HS-27A (cell line): Measurements from ENCODE around the gene ARL6IP6.
"Not testable (repeated sequence)": the region's sequence is repeated elsewhere in the genome, so short reads cannot be mapped to it uniquely, and the experiment has no call there.

ENCODE experiments used
- DNase-seq: peaks from one replicate; pipeline ENCODE4 v3.0.0-alpha.2; 2012; ENCODE audit warnings: low read depth, missing footprints

ARL6IP6 gene

DNA sequence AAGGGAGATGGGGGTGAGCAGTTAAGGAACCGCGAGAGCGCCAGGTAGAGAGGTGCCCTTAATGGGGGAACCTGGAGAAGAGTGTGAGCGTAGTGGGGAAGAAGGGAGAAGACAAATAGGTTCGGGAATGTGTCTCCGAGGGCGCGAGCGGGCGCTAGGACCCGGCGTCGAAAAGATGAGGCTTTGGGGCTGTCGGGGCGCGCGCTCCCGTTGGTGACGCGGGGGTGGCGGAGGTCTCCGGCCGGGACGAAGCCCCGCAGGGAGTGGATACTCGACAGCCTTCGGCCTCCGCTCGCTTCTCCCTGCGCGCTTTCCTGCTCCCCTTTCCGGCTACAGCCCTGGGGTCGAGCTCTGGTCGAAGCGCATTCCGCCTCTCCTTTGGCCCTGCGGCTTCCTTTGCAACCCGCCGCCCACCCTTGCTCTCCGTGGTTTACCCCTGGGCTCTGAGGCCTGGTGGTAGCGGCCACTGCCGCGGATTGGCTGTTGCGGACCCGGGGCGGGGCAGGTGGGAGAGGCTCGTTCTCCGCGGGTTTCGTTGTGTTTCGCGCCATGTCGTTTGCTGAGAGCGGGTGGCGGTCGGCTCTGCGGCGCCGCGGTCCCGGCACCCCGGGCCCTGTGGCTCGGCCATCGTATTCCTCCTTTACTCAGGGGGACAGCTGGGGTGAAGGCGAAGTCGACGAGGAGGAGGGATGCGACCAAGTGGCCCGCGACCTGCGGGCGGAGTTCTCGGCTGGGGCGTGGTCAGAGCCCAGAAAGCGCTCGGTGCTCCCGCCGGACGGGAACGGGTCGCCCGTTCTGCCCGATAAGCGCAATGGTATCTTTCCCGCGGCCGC, at the start of gene ARL6IP6:
ARL6IP6 (plus strand) TSS at position 545 of the 833 bp plus-strand sequence; CDS start at position 550, 5 bp downstream.
- DNase-seq = peak; percentile 82

DNA sequence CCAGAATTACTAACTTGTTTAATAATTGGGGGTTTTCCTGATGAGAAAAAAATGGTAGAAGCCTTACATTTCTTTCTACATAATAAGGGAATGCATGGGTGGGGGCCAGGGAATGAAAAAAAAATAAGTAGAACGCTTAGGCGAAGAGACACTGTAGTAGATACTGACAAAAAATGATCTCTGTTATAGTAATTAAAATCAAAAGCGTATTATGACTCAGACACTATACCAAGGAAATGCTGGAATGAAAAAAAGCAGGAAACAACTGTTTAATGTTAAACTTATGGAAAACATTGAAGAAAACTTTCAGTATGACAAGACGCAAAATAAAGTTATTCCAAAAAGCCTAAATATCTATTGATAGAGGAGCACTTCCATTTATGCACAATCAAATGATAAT, 44.1 kb upstream of the ARL6IP6 start:
- no peak for DNase-seq

DNA sequence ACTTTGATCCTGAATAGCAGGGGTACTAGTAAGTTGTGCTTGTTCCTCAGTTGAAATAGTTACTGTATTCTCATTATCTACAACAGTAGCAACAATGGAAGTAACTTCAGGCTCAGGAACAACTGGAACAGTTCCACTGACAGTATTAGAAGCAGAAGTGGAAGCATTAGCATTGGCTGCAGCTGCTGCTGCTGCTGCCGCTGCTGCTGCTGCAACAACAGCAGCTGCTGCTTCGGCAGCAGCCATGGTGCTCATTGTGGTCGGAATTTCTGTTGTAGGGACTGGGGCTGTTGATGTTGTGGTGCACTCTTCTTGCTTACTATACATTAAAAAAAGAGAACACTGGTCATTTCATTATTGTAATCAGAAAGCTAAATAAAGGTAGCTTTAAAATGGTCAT, 42.0 kb upstream of the ARL6IP6 start:
- DNase-seq = no peak

DNA sequence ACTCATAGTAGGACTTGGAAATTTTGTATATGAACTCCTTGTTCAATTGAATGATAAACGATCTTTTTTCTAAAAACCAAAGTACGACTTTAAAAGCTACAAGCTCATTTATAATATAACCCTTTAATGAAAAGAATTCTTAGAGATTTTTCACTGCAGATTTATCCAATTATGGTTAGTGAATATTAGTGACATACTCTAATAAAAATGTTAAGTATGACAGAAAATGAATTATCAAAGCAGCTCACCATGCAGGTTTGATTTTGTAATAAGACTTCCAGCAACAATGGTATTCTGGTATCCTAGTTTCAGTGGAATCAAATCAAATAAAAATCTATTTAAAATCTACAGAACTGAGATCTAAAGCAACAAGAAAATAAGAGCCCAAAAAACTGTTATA, 39.6 kb upstream of the ARL6IP6 start:
- DNase-seq = no peak

DNA sequence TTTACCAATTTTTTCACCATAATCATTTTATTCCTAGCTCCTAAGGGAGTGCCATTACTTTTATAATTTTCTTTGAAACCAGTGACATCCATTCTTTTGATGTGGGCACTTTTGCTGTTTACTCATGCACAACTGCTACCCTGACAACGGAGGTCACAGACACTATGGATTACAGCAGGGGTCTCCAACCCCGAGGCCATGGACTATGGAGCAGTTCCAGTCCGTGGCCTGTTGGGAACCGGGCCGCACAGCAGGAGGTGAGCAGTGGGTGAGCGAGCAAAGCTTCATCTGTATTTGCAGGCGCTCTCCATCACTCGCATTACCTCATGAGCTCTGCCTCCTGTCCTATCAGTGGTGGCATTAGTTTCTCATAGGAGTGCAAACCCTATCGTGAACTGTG, 35.8 kb upstream of the ARL6IP6 start:
- DNase-seq = no peak

DNA sequence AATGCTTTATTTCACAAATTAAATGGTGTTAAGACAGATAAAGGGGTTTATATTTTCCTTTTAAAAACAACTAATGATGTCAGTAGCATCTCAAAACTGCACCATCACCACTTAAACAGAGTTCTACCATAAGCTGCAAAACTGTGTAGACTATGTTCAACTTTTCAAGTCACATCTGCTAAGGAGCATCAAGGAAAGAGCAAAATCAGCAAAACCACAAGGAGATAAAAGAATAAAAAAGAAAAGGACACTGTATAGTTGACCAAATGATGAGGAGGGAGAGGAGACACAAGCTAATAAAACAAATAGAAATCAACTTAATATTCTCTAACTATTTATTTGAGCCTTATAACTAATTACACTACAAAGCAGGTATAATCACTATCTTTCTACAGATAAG, 35.0 kb upstream of the ARL6IP6 start:
- DNase-seq = no peak

DNA sequence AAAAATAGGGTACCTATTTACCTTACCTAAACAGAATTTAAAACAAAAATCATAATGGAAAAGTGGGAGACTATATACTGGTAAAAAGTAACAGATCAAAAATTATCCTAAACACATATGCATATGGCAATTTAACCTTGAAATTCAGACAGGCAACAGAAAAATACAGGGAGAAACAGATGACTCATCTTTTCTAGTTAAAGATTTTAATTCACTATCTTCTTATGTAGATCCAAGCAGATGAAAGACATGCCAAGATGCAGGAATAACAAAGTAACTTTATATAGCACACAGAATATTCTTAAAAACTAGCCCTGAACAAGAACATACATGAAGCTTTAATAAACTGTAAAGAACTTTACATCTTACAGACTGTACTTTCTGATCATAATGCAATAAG, 32.1 kb upstream of the ARL6IP6 start:
- DNase-seq = no peak

DNA sequence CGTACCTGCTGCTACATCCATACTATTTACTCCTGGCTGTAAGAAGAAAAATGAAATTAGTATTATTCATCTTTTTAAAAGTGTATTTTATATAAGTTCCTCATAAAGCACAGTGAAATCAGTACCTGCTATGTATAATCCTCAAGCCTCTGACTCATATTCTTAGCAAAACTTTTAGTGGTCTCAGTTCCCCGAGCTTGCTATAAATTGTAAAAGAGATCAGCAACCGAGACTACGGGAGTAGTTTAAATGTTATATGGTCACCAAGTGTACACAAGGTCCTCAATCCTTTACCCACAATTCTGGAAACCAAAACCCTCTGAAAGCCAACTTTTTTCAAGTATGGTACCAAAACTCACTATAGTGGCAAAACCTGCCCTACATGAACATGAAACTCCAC, 25.4 kb upstream of the ARL6IP6 start:
- DNase-seq = no peak

DNA sequence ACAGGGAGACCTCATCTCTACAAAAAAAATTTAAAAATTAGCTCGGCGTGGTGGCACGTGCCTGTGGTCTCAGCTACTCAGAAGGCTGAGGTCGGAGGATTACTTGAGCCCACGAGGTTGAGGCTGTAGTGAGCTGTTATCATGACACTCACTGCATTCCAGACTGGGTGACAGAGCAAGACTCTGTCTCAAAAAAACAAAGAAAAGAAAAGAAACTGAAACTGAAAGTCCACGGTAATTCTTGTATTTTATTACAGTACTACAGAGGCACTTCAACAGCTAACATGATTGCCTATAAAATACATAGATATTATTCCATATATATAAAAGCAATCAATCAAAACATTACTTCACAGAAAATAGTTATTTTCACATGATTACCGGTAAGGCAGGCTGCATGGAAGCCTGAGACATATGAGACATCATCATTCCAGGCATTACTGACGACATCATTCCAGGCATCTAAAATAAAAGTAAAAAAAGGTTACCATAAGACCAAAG, 24.2 kb upstream of the ARL6IP6 start:
- peak; percentile 72 for DNase-seq

DNA sequence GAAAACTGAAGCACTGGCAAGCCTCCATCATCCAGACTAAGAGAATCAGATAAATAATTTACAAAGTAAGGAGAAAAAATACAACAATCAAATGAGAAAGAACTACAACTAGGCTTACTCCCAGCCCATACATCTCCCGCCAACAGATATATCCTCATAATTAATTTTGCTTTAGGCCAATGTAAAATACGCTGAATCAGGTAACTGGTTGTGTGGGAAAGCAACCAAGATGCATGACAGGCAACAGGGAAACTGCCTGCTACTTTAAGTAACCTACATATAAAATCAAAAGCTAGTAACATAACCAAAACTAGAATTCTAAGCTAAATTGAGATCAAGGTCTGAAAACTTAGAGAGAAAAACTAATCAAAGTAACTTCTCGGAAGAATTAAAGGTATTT, 22.7 kb upstream of the ARL6IP6 start:
- no peak for DNase-seq

DNA sequence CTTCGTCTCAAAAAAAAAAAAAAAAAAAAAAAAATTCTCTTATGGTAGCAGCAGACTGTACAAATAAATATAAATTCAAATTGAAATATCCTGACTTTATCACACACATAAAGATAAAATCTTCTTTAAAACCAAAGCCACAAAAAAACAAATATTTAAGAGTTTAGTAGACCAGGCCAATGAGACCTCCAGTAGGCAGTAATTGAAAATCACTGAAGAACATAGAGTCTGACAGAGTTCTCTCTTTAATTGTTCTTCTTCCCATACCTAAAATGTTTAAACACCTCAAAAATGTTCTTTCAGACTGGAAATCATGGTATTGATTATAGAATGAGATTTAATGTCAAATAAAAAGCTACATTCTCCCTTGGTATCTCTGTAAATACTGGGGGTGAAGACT, 21.9 kb upstream of the ARL6IP6 start:
- DNase-seq = no peak

DNA sequence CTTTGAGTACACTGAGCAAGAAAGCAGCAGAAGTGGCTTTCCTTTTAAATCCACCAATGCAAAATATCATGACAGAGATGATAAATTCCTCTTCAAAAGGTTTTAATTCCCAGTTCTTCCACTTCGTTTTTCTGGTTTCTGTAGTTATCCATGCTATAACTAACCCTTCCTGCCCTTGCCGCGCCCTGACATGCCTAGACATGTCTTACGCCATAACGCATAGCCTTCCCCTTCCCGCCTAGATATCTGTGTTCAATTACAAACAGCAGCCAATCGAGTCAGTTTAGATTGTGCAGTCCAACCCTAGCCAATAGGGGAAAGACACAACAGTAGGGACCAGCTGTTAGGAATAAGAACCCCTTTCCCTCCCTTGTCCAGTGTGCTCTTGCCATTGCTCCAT, 17.2 kb upstream of the ARL6IP6 start:
- no peak for DNase-seq

DNA sequence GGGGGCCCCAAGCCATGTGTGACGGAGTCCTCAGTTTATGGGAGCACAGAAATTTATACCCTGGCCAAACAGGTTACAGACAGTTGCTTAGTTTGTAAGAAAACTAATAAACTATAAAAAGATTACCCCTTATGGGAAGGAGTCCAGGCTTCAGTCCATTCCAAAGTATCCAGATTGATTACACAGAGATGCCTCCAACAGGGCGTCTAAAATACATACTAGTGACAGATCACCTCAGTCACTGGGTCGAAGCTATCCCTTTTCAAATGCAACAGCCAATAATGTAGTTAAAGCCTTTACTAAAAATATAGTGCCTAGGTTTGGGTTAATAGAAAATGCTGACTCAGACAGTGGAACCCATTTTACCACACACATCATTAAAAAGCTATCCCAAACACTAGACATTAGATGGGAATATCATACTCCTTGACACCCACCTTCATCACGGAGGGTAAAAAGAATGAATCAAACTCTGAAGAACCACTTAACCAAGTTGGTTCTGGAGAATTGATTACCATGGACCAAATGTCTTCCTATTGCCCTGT, 11.9 kb upstream of the ARL6IP6 start:
- no peak for DNase-seq

DNA sequence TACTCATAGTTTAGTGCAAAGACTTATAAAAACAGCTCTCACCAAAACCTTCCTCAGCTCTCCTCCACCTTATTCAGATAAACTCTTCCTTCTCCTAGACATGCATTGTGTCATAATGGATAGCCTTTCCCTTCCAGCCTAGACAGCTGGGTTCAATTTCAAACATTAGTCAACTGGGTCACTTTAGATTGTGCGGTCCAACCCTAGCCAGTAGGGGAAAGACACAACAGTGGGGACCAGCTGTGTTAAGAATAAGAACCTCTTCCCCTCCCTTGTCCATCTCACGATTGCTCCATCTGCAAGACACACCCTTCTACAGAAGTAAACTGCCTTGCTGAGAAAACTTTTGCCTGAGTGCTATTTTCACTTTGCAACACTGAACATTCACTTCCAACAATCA, 9.7 kb upstream of the ARL6IP6 start:
- no peak for DNase-seq

DNA sequence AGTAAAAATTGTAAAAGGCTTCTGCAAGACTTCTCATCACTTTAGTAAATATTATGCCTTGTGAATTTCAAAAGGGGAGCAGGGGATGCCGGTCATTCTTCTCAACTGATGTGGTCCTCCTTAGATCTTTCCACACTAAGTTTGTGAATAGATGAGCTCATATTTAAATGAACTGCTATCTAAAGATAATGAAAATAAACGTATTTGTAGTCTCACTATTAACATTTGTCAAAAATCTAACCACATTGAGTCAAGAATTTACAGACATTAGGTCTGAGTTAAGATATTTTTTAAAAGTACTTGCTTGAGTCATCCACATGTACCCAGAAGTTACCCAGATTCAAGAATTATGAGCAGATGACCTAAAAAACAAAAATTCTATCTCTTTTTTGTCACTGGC, 7.7 kb upstream of the ARL6IP6 start:
- DNase-seq = no peak

DNA sequence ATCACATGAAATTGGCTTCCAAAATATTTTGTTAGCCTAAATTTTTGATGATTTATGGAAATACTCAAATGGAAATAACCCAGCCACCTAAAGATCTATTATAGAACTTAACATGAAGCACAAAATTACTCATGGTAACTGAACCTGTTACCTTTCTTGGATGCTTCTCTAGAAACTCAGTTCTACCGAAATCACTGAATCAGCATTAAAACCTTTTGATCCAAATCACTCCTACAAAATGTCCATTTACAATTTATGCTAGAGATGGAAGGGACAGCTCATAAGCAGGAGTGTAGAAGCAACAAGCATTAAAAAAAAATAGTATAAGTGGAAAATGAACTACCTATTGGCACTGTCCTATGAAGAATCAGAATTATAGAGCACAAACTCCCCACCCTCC, 3.3 kb upstream of the ARL6IP6 start:
- DNase-seq = no peak

DNA sequence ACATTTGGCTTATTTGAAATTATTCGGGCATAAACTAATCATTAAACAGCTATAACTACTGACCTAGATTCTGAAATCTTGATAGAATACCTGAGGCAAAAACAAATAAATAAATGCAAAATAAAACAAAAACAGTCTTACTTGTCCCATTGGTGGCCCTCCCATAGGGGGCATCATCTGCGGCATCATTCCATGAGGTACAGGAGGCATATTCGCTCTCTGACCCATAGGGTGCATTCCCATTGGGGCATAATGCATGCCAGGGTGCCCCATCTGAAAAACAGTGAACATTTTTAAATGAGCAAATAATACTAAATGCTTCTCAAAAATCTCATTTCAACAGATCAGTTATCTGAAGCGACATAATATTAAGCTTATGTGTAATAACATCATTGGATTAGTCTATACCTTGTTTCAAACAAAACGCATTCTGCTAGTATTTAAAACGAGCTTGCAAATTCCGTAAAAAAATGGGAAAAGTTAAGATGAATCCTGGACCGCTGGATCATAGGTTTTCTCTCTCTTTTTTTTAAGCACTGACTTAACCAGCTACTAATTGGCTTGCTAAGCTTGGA, 2.5 kb upstream of the ARL6IP6 start:
- DNase-seq = no peak

DNA sequence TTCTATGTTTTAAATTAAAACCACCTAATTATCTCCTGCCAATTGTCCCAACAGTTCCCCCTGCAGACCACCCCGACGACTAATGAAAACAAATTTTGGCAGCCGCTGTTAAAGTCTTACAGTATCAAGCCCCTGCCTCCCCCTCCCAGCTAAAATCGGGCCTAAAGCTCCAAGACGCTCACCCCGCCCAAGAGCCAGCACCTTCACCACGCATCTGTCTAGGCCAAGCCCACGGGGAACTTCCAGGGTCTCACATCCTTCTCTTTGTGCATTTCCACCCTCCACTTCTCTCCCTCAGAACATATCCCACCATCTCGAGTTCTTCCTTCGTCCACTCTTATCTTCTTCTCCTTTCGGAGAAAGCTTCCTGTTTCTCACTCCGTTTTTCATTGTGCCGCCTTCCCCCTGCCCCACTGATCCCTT, 1.6 kb upstream of the ARL6IP6 start:
- DNase-seq = no peak

DNA sequence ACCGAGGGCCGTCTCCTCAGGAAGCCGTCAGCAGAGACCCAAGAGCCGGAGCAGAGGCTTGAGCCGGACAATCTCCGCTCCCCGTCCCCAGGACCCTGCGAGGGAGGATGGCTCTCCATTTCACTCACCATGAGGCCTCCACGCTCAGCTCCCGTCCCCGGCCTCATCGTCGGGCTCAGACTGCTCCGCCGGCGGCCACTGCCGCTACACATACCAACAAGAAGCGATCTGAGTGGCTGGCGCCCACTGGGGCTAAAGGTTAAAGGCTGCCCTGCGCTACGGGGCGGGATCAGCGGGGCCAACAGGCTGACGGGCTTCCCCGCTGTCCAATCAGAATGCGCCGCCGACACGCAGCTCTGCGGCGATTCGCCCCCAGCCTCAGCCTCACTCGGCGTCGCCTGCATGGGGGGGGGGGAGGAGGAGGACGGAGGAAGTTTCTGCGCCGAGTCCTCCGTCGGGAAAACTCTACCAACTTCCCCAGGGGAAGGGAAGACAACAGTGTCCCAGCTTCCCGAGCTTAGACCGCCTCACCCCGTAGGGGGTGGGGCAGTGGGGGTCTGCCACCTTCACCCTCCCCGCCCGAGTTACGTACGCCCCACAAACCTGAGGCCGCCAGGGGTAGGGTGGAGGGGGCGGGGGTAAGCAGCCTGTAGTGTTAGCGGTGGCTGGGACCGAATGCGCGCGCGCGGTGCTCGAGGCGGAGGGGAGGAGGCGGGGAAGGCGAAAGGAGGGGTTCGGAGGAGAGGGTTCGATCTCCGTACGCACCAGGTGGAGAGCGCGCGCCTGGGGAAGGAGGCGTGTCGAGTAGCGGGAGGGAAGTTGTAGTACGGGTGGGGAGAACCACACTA, 968 bp upstream of the ARL6IP6 start, which contains the start of gene PRPF40A:
PRPF40A (minus strand) TSS at position 234 of the 848 bp plus-strand sequence; CDS start at position 212, 22 bp downstream.
- DNase-seq = peak; percentile 89

DNA sequence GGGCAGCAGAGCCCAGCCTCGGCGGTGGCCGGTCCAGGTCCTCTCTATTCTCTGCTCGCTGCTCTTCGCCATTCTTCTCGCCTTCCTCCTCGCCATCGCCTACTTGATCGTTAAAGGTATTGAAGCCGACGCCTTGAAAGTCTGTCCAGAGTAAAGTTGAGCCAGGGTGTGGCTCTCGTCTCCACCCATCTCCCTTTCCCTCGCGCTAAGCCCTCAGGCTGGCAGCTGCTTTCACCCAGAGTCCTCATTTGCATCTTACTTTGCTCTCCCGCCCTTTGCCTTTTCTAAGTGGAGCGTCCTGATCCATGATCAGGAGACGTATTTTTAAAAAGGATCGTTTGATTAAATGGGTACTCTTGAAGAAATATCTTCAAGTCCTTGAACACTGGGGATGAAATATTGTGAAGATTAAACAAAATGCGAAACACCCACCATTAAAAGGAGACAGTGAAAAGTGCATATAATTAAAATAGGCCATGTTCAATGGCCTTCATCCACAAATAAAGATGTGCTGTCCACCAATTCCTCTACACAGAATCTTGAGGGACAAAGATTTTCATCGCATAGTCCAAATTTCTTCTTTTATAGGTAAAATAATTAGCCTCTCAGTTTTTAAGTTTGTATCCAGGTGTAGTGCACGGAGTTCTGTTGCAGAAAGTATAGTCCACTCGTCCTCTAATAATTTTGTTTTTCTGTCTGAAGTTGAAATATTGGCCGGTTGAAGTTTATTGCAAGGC, 657 bp downstream of the ARL6IP6 start:
- peak; percentile 46 for DNase-seq

DNA sequence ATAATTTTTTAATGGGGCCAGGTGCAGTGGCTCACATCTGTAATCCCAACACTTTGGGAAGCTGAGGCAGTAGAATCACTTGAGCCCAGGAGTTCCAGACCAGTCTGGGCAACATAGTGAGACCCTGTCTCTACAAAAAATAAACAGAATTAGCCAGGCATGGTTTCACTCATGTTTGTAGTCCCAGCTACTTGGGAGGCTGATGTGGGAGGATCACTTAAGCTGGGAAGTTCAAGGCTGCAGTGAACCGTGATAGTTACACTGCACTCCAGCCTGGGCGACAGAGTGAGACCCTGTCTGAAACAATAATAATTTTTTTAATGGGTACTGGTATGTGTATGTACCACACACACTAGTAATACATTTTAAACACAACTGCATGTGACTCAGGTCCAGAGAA, 2.4 kb downstream of the ARL6IP6 start:
- DNase-seq = no peak

DNA sequence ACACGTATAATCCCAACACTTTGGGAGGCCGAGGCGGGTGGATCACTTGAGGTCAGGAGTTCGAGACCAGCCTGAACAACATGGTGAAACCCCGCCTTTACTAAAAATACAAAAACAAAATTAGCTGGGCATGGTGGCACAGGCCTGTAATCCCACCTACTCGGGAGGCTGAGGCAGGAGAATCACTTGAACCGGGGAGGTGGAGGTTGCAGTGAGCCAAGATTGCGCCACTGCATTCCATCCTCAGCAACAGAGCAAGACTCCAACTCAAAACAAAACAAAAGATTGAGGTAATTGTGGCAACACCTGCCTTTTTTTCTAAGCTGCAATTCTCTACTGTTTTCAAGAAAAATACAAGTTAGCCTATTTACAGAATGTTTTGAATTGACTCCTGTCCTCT, 4.2 kb downstream of the ARL6IP6 start:
- not testable (repeated sequence) for DNase-seq
